IPS-18c (cell line): ENCODE measurements around the gene STX2.
"Not testable (repeated sequence)": the region's sequence is repeated elsewhere in the genome, so short reads cannot be mapped to it uniquely, and the experiment has no call there.

ENCODE experiments used
- H3K4me3 ChIP-seq: 2 replicates; pipeline ENCODE4 v1.7.0; 2013; ENCODE audit warnings: low read depth, mild to moderate bottlenecking, low read length, moderate library complexity; ENCODE audit not compliant: insufficient read depth
- H3K9me3 ChIP-seq: one replicate; pipeline ENCODE4 v1.6.1; 2013; ENCODE audit warnings: mild to moderate bottlenecking, low read length, moderate library complexity; ENCODE audit not compliant: control insufficient read depth, insufficient read depth

The STX2 gene

GRCh38 chr12:130791629-130792028, 47.4 kb downstream of the STX2 start:
- Histone ChIP-seq H3K4me3 (no peak overlapping the region), H3K9me3 (no peaks in the 10 kb centered on the region)

- Histone ChIP-seq H3K9me3 (peaks cover 2% of the 10 kb centered on the region), H3K4me3 (0 out of 2 replicates have a peak overlapping the region, but pooled peaks have one; percentile 0)
Observed at GRCh38 chr12:130788515-130788914, 50.5 kb downstream of the STX2 start.

- Histone ChIP-seq H3K4me3 (peak overlapping the region; percentile 22; the same call in 1 of the 2 replicates), H3K9me3 (peaks cover 2% of the 10 kb centered on the region)
Observed at GRCh38 chr12:130787445-130788410, 51.3 kb downstream of the STX2 start.

GRCh38 chr12:130787041-130787440, 52.0 kb downstream of the STX2 start:
- H3K4me3 ChIP-seq: no peak overlapping the region
- H3K9me3 ChIP-seq: peaks cover 2% of the 10 kb centered on the region

- peaks cover 2% of the 10 kb centered on the region for H3K9me3 ChIP-seq
- H3K4me3 ChIP-seq: no peak overlapping the region
Observed at GRCh38 chr12:130783110-130783715, 55.8 kb downstream of the STX2 start.

GRCh38 chr12:130782245-130782644, 56.8 kb downstream of the STX2 start:
- not testable (repeated sequence) for H3K9me3 ChIP-seq, H3K4me3 ChIP-seq

GRCh38 chr12:130780880-130781575, 58.0 kb downstream of the STX2 start:
- no peak overlapping the region for H3K4me3 ChIP-seq
- peaks cover 2% of the 10 kb centered on the region for H3K9me3 ChIP-seq

- Histone ChIP-seq H3K9me3 (peaks cover 2% of the 10 kb centered on the region), H3K4me3 (no peak overlapping the region)
Observed at GRCh38 chr12:130780325-130780724, 58.7 kb downstream of the STX2 start.

- Histone ChIP-seq H3K9me3 (no peaks in the 10 kb centered on the region), H3K4me3 (no peak overlapping the region)
Observed at GRCh38 chr12:130778776-130779175, 60.3 kb downstream of the STX2 start.

- no peak overlapping the region for H3K4me3 ChIP-seq
- no peaks in the 10 kb centered on the region for H3K9me3 ChIP-seq
Observed at GRCh38 chr12:130776857-130777339, 62.2 kb downstream of the STX2 start.

GRCh38 chr12:130775953-130776856, 62.8 kb downstream of the STX2 start:
- peak overlapping the region; percentile 25; the same call in 1 of the 2 replicates for H3K4me3 ChIP-seq
- H3K9me3 ChIP-seq: no peaks in the 10 kb centered on the region

GRCh38 chr12:130770413-130771028, 68.5 kb downstream of the STX2 start:
- H3K9me3 ChIP-seq: no peaks in the 10 kb centered on the region
- no peak overlapping the region for H3K4me3 ChIP-seq

- Histone ChIP-seq H3K9me3 (no peaks in the 10 kb centered on the region), H3K4me3 (no peak overlapping the region)
Observed at GRCh38 chr12:130768120-130768519, 70.9 kb downstream of the STX2 start.

GRCh38 chr12:130766470-130766869, 72.6 kb downstream of the STX2 start:
- no peak overlapping the region for H3K4me3 ChIP-seq
- H3K9me3 ChIP-seq: no peaks in the 10 kb centered on the region

GRCh38 chr12:130765186-130765659, 73.8 kb downstream of the STX2 start:
- no peaks in the 10 kb centered on the region for H3K9me3 ChIP-seq
- H3K4me3 ChIP-seq: no peak overlapping the region

GRCh38 chr12:130764475-130765185, 74.4 kb downstream of the STX2 start:
- no peak overlapping the region for H3K4me3 ChIP-seq
- H3K9me3 ChIP-seq: no peaks in the 10 kb centered on the region
